ENCODE measurements around the gene PANX1. TPM values are rescaled to one million over a fixed set of nuclear protein-coding genes. Genes with fewer than 3 reads are reported as not detected.
A peak's percentile ranks its signal among the peaks of the same experiment; 100 is the strongest.

Gene PANX1, protein sequence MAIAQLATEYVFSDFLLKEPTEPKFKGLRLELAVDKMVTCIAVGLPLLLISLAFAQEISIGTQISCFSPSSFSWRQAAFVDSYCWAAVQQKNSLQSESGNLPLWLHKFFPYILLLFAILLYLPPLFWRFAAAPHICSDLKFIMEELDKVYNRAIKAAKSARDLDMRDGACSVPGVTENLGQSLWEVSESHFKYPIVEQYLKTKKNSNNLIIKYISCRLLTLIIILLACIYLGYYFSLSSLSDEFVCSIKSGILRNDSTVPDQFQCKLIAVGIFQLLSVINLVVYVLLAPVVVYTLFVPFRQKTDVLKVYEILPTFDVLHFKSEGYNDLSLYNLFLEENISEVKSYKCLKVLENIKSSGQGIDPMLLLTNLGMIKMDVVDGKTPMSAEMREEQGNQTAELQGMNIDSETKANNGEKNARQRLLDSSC
- total RNA-seq (16.5 and 18.9 TPM in 2 replicates), polyA plus RNA-seq (7.3 and 13.0 TPM in 2 replicates)

DNA sequence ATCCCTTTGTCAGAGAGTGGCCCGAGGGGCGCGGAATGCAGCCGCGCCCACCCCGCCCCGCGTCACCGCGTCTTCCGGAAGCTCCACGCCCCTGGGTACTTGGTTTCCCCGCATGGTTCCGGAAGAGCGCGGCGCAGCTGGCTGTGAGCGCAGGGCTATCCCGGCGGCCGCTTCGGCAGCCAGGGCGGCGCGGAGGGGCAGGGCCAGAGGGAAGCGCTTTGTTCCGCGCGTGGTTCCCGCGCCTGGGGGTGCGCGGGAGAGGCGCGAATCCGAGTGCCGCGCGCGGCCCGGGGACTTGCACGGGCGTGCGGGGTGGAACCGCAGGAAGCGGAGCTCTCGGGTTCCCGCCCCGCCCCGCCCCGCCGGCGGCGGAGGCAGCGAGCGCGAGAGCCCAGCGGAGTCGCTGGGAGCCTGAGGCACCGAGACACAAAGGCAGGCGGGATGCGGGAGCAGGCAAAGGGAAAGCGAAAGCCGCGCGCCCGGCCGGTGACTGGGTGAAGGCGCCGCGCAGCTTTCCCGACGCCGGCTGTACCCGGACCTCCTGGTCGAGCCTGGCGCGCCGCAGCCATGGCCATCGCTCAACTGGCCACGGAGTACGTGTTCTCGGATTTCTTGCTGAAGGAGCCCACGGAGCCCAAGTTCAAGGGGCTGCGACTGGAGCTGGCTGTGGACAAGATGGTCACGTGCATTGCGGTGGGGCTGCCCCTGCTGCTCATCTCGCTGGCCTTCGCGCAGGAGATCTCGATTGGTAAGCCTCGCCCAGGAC is at the start of gene PANX1:
Gene PANX1, plus strand, starts transcription at position 96 of the 766 bp plus-strand sequence. Its CDS starts 472 bp downstream, at position 568.
- Histone ChIP-seq H3K27ac (peak within 1 kb of the TSS; percentile 97), H3K36me3 (no peaks in the 10 kb centered on the region), H3K4me1 (ENCODE audit: low read depth) (peaks cover 17% of the 10 kb centered on the region), H3K9me3 (ENCODE audit: low read depth) (no peaks in the 10 kb centered on the region), H3K4me3 (peak within 1 kb of the TSS; percentile 98), H3K27me3 (no peaks in the 10 kb centered on the region)
- TF ChIP-seq CTCF (IDR thresholded peaks at IDR 0.05; ENCODE audit: low read depth, low read length), result no peak
- peak; percentile 87 to 93 for DNase-seq (ENCODE audit: low read depth in 1 of 2, low spot score in 1 of 2)

DNA sequence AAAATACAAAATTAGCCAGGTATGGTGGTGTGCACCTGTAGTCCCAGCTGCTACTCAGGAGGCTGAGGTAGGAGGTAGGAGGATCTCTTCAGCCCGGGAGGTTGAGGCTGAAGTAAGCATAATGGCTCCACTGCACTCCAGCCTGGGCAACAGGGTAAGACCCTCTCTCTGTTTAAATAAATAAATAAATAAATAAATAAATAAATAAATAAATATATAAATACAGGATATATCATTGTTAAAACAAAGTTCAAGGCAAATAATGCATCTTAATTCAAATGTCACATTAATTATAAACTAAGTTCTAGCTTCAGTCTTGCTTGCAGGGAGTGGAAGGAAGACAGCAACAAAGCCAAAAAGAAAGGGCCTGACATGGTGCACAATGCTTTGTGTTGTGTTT is 44.5 kb upstream of the PANX1 start:
- no peak for TF ChIP-seq CTCF (IDR thresholded peaks at IDR 0.05; ENCODE audit: low read depth, low read length)
- no peak for DNase-seq (ENCODE audit: low read depth in 1 of 2, low spot score in 1 of 2)
- Histone ChIP-seq H3K9me3 (ENCODE audit: low read depth) (no peaks in the 10 kb centered on the region), H3K36me3 (no peaks in the 10 kb centered on the region), H3K4me3 (no peak overlapping the region), H3K27ac (no peak overlapping the region), H3K27me3 (no peaks in the 10 kb centered on the region), H3K4me1 (ENCODE audit: low read depth) (no peaks in the 10 kb centered on the region)

- TF ChIP-seq CTCF (IDR thresholded peaks at IDR 0.05; ENCODE audit: low read depth, low read length), result no peak
- H3K36me3 ChIP-seq, result no peaks in the 10 kb centered on the region
- H3K9me3 ChIP-seq (ENCODE audit: low read depth), result no peaks in the 10 kb centered on the region
- H3K4me1 ChIP-seq (ENCODE audit: low read depth), result no peaks in the 10 kb centered on the region
- H3K4me3 ChIP-seq, result no peak overlapping the region
- no peak overlapping the region for H3K27ac ChIP-seq
- H3K27me3 ChIP-seq, result no peaks in the 10 kb centered on the region
- DNase-seq (ENCODE audit: low read depth in 1 of 2, low spot score in 1 of 2), result no peak
Measured at GRCh38 chr11:94088906-94089305, 39.7 kb upstream of the PANX1 start.

DNA sequence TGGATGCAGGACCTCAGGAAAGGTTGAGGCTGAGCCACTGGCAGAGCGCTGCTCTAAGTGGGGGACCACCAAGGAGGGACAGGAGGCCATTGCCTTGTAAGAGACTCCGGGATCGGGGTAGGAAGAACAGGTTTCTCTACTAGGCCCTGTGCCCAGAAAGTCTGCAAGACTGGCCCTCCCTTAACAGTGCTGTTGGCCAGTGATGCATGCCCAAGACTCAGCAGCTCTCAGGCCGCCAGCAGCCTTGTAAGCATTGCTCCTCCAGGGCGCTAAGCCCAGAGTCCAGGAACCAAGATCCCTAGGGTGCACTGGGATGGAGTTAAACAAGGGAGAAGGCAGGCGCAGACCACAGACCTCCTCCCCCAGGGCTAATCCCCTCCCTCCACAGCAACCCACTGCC is 39.3 kb upstream of the PANX1 start:
- no peaks in the 10 kb centered on the region for H3K4me1 ChIP-seq (ENCODE audit: low read depth)
- no peak for DNase-seq (ENCODE audit: low read depth in 1 of 2, low spot score in 1 of 2)
- TF ChIP-seq CTCF (IDR thresholded peaks at IDR 0.05; ENCODE audit: low read depth, low read length), result no peak

GRCh38 chr11:94090401-94090800 is 38.2 kb upstream of the PANX1 start:
- Histone ChIP-seq H3K27ac (no peak overlapping the region), H3K4me3 (no peak overlapping the region), H3K9me3 (ENCODE audit: low read depth) (no peaks in the 10 kb centered on the region), H3K36me3 (no peaks in the 10 kb centered on the region), H3K27me3 (no peaks in the 10 kb centered on the region), H3K4me1 (ENCODE audit: low read depth) (no peaks in the 10 kb centered on the region)
- DNase-seq (ENCODE audit: low read depth in 1 of 2, low spot score in 1 of 2), result no peak
- TF ChIP-seq CTCF (IDR thresholded peaks at IDR 0.05; ENCODE audit: low read depth, low read length), result no peak

More for the DNA sequence above, 39.3 kb upstream of the PANX1 start:
- Histone ChIP-seq H3K27me3 (no peaks in the 10 kb centered on the region), H3K27ac (no peak overlapping the region), H3K4me3 (no peak overlapping the region), H3K9me3 (ENCODE audit: low read depth) (no peaks in the 10 kb centered on the region), H3K36me3 (no peaks in the 10 kb centered on the region)
